Measurements from ENCODE around the gene HADHA.

- TF ChIP-seq POLR2AphosphoS5 (IDR thresholded peaks at IDR 0.05) (no peak), POLR2A (IDR thresholded peaks at IDR 0.05) (no peak), CTCF (IDR thresholded peaks at IDR 0.05) (no peak)
Observed at GRCh38 chr2:26168785-26169184, 75.6 kb downstream of the HADHA start.

Data from transverse colon (tissue), 4 donors.